Measurements from ENCODE around the gene PRKCZ. TPM values are rescaled to one million over a fixed set of nuclear protein-coding genes. Genes with fewer than 3 reads are reported as not detected.

The PRKCZ gene
- total and polyA plus RNA-seq, 9 of the 15 experiments (the other 6 are each of a cell fraction or from before 2014, with no cell fraction given): 0.07 to 3.1 (median 1.3) TPM

DNA sequence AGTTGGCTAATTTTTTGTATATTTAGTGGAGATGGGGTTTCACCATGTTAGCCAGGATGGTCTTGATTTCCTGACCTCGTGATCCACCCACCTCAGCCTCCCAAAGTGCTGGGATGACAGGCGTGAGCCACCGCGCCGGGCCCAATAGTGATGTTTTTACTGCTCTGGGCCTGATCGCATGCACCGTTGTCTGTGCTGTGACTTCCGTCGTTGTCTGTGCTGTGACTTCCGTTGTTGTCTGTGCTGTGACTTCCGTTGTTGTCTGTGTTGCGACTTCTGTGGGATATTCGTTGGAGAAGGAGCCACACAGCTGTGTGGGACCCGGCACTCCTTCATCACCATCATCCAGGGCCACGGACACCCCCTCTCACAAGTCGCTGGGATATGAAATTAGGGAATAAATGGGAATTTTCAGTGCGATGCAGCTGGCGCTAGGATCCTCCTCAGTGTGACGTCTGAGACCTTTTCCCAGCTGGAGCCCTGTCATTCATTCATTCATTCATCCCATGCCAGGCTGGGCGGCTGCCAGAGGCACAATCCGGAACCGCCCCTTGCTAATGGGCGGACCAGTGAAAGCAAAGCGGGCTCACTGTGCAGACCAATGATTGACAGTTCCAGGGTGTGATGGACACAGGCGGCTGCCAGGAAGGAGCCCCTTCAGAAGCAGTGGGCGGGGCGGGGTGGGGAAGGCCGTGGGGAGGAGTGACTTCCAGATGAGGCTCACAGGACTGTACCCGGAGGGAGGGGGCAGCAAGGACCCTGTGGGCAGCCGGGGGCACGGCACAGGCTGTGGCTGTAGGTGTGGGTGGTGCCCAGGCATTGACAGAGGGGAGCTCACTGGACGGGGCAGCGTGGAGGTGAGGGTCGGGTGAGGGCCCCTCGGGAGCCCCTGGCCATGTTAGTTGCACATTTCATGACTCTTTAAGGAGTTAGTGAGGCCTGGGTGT, 48.9 kb downstream of the PRKCZ start:
- Histone ChIP-seq H3K9ac (ENCODE audit: insufficient read depth in 1 of 2, low read depth in 2 of 2, low read length in 2 of 2) (no peak overlapping the region), H3K4me3 (no peak overlapping the region), H3K27ac (ENCODE audit: extremely low read depth, low read depth, low read length) (no peak overlapping the region), H4K20me1 (replicated peaks; ENCODE audit: control insufficient read depth, insufficient read depth, low read length) (no peaks in the 10 kb centered on the region), H3K79me2 (ENCODE audit: control insufficient read depth, insufficient read depth, low read length) (no peaks in the 10 kb centered on the region), H3K27me3 (ENCODE audit: control insufficient read depth in 2 of 2, insufficient read depth in 2 of 2, low read length in 2 of 2) (peaks cover 42 to 86% of the 10 kb centered on the region in 2 experiments), H3K9me1 (ENCODE audit: control insufficient read depth, insufficient read depth, low read length) (no peaks in the 10 kb centered on the region), H2AFZ (ENCODE audit: low read depth, low read length) (no peak overlapping the region), H3K36me3 (ENCODE audit: control insufficient read depth, insufficient read depth, low read length) (no peaks in the 10 kb centered on the region), H3K4me1 (replicated peaks in 1 of 2; ENCODE audit: control insufficient read depth in 2 of 2, insufficient read depth in 2 of 2, low read length in 2 of 2) (peaks cover 0 to 13% of the 10 kb centered on the region in 2 experiments; a peak in 1 of 5 replicates), H3K4me2 (ENCODE audit: insufficient read depth, low read length) (no peak overlapping the region), H3K9me3 (replicated peaks; ENCODE audit: control insufficient read depth, insufficient read depth, low read depth, low read length) (no peaks in the 10 kb centered on the region; the same call in 1 of the 2 replicates)
- POLR2A ChIA-PET: no interaction called here
- 4% methylated on average over 34 of the region's 35 CpGs for WGBS (ENCODE audit: insufficient coverage, low coverage, missing lambda C conversion rate)
- FAIRE-seq: no peak
- no peak for ATAC-seq
- TF ChIP-seq SMAD4 (CRISPR knock-in tag; conservative IDR thresholded peaks at IDR 0.05) (no peak), YBX1 (IDR thresholded peaks at IDR 0.05) (no peak), BMI1 (IDR thresholded peaks at IDR 0.05; ENCODE audit: low read length) (no peak)
- TF ChIP-seq, protein P1, sequence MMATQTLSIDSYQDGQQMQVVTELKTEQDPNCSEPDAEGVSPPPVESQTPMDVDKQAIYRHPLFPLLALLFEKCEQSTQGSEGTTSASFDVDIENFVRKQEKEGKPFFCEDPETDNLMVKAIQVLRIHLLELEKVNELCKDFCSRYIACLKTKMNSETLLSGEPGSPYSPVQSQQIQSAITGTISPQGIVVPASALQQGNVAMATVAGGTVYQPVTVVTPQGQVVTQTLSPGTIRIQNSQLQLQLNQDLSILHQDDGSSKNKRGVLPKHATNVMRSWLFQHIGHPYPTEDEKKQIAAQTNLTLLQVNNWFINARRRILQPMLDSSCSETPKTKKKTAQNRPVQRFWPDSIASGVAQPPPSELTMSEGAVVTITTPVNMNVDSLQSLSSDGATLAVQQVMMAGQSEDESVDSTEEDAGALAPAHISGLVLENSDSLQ (IDR thresholded peaks at IDR 0.05): peak; percentile 70
- peak in 1 of 4 experiments; percentile 30 for DNase-seq (ENCODE audit: extremely low read depth in 1 of 4, low spot score in 3 of 4)
- no TSS peak for BruUV-seq (replicated peaks)
- intact Hi-C loops (cut with micrococcal nuclease) (no loop called here), in situ Hi-C loops (cut with MboI) (no loop called here)
- CTCF ChIA-PET (ENCODE audit: low intra/inter-chr PET ratio): no interaction called here
